Measurements from ENCODE around the gene SON.

DNA sequence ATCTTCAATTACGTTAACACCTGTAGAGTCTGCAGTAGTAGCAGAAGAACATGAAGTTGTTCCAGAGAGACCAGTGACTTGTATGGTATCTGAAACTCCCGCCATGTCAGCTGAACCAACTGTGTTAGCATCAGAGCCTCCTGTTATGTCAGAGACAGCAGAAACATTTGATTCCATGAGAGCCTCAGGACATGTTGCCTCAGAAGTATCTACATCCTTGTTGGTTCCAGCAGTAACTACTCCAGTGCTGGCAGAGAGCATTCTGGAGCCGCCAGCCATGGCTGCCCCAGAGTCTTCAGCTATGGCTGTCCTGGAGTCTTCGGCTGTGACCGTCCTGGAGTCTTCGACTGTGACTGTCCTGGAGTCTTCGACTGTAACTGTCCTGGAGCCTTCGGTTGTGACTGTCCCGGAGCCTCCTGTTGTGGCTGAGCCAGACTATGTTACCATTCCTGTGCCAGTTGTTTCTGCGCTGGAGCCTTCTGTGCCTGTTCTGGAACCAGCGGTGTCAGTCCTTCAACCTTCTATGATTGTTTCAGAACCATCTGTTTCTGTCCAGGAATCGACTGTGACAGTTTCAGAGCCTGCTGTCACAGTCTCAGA is 10.3 kb downstream of the SON start:
- TF ChIP-seq, protein P1, sequence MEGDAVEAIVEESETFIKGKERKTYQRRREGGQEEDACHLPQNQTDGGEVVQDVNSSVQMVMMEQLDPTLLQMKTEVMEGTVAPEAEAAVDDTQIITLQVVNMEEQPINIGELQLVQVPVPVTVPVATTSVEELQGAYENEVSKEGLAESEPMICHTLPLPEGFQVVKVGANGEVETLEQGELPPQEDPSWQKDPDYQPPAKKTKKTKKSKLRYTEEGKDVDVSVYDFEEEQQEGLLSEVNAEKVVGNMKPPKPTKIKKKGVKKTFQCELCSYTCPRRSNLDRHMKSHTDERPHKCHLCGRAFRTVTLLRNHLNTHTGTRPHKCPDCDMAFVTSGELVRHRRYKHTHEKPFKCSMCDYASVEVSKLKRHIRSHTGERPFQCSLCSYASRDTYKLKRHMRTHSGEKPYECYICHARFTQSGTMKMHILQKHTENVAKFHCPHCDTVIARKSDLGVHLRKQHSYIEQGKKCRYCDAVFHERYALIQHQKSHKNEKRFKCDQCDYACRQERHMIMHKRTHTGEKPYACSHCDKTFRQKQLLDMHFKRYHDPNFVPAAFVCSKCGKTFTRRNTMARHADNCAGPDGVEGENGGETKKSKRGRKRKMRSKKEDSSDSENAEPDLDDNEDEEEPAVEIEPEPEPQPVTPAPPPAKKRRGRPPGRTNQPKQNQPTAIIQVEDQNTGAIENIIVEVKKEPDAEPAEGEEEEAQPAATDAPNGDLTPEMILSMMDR (IDR thresholded peaks at IDR 0.05) = no peak
- no peak for TF ChIP-seq POLR2A (IDR thresholded peaks at IDR 0.05)

Data from heart left ventricle (tissue), 13 donors.